ENCODE results near the gene TWF2.

TWF2 gene

DNA sequence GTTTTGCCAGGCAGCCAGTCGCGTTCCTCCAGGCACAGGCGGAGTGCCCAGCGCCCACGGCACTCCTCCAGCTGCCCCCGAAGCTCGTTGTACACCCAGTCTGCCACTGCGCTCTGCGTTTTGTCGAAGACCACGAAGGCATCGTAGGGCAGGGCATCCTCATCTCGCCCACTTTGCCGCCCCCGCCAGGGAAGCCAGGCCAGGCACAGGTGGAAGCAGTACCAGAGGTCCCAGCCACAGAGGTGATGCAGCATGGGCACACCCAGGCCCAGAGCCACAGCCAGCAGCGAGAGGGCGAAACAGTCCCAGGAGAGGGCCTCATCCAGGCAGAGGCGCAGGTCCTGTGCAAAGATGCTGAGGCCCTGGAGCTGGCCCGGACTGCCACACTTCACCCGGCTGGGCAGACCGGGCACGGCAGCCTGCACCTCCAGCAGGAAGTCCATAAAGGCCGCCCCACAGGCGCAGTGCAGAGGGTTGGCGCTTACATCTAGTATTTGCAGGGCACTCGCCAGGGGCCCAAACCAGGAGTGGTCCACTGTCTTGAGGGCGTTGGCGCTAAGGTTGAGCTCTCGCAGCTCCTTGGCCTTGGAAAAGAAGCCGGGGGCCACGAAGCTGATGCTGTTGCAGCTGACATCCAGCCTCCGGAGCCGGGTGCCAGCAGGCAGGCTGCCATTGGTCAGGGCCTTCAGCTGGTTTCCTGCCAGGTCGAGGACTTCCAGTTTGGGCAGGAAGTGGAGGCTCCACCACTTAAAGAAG lies 17.2 kb downstream of the TWF2 start:
- DNase-seq, result peak; percentile 85

DNA sequence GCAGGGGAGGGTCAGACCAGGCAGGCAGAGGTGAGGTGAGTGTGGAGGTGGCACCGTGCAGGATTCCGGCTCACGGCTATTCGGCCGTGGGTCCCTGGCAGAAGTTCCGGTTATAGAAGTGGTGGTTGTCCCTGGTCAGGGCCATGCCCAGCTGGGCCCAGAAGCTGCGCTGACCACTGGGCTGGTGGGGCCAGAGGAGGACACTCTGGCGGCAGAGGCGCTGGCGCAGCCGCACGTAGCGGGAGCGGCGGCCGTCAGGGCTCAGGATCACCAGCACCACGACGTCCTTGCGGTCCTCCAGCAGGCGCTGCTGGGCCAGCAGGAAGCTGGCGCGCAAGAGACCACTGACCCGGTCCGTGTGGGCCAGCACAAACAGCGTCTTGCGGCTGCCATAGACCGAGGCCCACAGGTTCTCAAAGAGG lies 17.8 kb downstream of the TWF2 start:
- DNase-seq, result no peak

DNA sequence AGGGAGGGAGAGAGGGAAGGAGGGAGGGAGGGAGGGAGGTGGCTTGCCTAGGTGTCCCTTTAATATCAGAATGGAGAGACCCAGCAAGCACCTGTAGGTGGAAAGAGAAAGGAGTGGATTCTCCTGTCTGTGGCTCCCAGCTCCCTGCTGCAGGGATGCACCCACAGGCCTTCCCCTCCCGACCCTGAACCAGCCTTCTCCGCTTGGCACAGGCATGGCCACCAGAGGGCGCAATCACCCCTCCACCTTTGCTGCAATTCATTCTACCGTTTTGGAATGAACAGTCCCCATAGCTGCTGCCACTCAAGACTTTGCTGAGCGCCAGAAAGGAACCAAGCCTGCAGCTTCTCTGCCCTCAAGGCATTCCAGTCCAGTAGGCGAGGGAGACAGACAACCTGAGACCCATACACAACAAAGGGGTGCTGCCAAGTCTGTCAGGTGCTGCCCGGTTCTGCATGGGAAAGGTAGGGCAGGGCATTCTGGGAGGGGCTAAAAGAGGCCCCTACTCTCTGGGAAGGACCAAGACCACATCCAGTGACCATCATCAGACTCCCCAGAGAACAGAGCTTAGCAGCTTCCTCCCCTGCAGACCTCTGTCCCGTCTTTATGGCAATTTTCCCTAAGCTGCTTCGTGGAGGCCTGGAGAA lies 18.5 kb downstream of the TWF2 start:
- DNase-seq, result peak; percentile 98

DNA sequence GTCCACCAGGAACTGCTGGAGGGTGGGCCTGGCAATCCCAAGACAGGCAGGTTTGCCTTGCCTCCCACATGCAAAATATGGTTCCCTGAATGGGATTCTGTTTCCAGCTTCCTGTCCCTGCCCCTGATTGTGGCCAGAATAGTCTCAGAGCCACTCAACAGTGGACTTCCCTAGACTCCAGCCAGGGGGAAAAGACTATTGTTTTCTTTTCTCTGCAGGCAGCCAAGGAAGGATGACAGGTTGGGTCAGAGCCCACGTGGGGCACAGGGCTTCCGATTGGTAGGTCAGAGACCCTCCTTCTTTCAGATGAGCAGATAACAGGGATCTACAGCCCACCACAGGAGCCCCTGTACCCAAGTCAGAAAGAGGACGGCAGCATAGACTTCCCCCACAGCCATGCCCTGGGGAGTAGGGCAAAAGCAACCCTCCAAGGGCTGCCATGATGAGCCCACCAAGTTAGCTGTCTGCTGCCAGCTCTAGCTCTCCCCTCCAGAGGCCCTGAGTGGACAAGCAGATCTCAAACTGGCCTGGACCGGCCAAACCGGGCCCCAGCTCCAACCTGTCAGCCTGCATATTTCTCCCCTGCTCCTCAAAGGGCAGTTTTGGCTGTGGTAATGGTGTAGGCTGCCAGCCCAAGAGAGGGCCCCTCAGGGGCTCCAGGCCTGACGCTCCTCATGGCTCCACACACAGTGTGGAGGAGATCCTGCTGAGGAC lies 19.9 kb downstream of the TWF2 start:
- peak; percentile 60 for DNase-seq

DNA sequence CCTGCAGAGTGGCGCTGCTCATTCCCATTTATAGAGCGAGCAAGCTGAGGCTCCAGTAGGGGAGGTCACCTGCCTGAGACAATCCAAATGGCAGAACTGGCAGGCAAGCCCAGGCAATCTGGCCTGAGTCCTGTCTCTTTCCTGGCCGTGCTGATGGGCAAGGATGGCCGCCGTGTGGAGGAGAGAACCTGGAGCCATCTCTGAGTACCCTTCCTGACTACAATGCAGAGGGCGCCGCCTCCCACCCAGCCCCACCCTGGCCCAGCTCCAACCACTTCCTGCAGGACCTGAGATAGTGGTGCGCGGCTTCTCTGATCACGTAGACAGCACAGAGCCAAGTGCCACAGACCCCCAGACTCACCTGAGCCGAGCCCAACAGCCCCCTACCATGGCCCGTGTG lies 20.5 kb downstream of the TWF2 start:
- peak; percentile 66 for DNase-seq

DNA sequence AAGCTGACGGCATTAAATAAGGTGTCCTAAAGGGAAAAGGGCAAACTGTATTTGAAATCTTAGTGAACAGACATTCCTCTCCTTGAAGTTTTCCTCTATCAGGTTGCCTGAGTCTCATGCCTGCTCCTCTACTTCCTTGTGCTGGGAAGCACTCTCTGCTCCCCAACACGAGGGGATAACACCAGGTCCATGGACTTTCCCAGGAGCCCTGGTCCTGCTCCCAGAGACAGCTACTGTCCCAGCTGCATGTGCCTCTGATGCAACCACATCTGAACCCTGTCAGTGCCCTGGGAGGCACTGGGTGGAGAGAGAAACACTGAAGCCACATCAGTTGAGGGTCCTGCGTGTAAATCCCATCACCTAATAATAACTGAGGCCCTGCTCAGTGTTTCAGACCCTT lies 20.9 kb downstream of the TWF2 start:
- DNase-seq, result no peak

DNA sequence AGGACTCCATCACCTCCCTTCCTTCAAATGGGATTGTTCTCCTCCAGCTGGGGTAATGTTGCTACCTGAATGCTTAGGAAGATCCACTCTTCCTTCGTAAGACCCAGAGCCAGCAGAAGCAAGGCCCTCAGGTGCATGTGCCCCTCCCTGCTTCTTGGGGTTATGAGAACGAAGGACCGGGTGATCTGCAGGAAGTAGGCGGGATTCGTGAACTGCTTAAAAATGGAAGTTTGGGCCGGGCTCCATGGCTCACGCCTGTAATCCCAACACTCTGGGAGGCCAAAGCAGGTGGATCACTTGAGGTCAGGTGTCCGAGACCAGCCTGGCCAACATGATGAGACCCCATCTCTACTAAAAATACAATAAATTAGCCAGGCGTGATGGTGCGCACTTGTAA lies 21.6 kb downstream of the TWF2 start:
- DNase-seq, result no peak

DNA sequence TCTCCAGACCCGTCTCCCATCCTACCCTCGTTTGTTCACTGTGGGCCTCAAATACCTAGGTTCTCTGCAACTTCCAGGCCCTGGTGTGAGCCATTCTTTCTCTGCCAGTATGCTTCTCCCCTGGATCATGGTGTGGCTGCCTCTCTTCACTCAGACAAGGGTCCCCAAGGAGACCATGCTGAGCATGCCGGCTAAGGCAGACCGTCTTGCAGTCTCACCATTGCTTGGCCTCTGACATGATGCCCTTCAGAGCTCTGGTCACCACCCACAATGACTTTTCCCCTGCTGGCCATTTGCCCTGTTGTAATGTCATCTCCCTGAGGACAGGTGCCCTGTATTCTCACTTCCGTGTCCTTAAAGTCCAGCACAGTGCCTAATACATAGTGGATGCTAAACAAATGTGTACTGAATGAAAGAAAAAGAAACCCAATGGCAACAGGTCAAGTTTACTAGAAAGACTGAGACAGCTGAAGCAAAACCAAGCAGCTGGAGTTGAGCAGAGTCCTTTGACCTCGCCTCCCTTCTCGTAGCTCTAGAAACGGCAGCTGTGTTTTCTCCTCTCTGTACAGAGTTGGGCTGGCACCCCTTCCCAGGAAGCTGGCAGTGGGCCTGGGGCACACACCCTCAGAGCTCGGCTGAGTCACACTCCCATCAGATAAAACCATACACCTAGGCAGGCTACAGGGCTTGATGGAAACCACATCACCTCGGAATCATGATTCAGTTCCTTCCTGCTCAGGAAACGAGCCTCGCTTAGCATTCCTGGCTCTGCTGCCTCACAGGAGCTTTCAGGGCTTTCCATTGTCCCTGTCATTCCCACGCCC lies 22.2 kb downstream of the TWF2 start:
- DNase-seq, result peak; percentile 72

DNA sequence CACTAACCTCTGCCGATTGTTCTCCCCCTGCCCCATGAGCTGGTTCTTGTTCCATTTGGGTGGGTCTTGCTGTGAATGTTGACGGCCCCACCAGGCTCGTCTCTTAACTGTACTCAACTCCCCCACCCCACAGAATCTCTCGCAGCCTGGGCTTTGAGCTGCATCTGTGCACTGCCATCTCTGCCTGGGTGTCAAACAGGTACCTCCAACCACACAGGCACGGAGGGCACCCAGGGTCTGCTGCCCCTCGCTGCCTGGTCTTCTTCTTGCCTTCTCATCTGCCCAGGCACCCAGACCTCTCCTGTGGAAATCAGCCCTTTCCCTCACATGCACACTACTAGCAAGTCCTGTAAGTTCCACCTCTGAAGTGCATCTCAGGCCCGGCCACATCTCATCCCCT lies 23.6 kb downstream of the TWF2 start:
- DNase-seq, result no peak

DNA sequence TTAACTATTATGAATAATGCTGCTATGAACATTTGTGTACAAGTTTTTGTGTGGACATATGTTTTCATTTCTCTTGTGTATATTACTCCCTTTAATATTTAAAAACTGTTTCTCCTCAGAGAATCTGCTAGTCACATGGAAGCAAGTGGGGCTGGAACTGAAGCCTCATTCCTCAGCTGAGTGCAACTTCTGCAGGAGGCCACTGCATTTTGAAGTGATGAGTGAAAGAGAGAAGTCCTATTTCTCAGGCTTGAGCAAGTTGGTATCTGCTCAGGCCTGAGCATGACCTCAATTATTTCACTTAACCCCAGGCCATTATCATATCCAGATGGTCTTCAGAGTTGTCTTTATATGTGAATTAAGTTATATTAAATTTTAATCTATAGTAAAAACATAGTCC lies 25.1 kb downstream of the TWF2 start:
- no peak for DNase-seq

DNA sequence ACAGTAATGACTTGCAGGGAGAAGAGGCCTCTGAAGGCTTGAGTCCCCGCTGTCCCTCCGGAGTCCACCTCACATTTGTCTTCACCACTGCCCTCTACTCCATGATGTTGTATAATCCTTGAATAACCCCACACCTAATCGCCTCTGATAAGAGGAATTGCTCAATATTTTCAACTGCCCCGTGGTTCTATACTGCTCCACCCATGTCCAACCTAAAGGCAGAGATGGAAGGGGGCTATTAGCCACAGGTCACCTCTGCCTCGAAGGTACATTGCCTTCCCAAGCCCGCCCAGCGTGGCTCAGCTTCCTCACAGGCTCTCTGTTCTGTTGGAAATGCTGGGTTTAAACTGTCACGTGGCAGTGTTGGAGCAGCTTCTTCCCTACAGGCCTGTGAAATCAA lies 26.0 kb downstream of the TWF2 start:
- DNase-seq, result no peak

DNA sequence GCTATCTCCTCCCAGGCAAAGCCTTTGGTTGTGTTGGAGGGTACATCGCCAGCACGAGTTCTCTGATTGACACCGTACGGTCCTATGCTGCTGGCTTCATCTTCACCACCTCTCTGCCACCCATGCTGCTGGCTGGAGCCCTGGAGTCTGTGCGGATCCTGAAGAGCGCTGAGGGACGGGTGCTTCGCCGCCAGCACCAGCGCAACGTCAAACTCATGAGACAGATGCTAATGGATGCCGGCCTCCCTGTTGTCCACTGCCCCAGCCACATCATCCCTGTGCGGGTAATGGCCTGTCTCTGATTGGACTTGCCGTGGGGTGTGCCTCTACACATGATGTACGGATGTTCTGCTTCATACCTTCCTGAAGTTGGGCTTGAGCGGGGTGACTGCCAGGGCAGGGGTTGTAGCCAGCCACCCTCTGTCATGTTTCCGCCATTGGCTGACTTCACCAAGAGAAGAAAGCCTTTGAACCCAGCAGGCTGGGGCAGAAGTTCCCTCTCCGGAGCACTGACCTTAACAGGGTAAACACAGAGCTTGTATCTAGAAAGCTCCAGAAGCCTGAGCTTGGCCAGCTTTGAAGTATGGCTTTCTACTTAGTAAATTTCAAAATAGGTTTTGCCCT lies 27.6 kb downstream of the TWF2 start:
- no peak for DNase-seq

DNA sequence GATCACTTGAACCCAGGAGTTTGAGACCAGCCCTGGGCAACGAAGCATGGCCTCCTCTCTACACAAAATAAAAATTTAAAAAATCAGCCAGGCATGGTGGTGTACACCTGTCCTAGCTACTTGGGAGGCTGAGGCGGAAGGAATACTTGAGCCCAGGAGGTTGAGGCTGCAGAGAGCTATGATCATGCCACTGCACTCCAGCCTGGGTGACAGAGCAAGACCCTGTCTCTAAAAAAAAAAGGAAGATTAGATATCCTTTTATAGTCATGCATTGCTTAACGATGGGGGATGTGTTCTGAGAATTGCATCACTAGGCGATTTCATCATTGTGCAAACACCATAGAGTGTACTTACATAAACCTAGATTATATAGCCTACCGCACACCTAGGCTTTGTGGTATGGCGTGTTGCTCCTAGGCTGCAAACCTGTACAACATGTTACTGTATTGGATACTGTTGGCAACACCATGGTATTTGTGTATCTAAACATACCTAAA lies 28.4 kb downstream of the TWF2 start:
- DNase-seq, result no peak

DNA sequence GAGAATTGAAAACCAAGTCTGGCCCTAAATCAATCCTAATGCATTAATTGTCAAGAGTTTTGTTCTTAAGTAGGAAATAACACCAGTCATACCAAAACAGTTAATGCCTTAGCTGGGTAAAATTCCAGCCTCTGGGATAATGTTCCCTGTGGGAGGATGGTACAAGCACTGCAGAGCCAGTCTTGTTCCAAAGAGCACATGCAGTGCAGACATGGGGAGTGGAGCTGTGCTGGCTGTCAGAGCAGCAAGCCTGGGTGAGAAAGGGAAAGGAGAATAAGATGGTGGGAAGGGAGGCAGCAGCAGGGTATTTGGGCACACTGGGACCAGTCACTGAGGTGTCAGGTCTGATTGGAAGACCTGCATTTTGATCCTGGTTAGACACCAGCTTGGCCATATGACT lies 28.9 kb downstream of the TWF2 start:
- no peak for DNase-seq

DNA sequence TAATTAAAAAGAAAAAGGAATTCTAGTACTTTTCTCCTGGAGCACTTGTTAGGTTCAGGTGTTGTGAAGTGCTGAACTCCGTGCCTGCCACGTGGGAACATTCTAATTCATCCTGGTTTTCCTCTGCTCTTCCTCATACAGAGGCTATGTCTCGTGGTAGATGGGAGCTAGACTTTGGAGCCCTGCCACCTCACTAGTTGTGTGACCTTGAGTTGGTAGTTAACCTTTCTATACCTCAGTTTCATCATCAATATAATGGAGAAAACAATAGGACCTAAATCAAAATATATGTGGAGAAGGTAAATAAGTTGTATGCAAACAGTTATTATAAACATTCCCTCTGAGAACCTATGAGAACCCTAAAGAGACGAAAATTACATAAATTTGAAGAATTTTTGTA lies 30.4 kb downstream of the TWF2 start:
- no peak for DNase-seq

DNA sequence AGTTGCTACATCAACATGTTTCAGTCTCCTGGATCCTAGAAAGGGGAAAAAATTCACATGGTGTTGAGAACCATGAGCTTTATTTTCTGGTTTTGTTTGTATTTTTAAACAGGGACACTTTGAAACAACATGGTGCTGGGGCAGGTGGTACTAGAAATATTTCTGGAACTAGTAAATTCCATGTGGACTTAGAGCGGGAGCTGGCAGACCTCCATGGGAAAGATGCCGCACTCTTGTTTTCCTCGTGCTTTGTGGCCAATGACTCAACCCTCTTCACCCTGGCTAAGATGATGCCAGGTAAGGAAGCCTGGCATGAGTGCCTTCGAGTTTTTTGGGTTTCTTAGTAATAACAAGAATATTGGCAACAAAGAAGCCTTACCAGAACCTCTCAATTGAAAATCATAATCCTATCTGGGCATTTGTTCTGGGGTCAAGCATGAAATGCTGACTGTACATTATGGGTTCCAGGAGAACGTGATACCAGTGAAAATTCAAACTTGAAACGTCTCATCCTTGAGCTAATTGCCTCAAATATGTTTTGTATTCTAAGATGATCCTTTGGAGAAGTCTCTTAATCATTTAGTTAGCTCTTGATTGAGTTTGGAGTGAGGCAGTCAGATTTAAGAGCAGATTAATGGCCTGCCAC lies 33.1 kb downstream of the TWF2 start:
- no peak for DNase-seq

DNA sequence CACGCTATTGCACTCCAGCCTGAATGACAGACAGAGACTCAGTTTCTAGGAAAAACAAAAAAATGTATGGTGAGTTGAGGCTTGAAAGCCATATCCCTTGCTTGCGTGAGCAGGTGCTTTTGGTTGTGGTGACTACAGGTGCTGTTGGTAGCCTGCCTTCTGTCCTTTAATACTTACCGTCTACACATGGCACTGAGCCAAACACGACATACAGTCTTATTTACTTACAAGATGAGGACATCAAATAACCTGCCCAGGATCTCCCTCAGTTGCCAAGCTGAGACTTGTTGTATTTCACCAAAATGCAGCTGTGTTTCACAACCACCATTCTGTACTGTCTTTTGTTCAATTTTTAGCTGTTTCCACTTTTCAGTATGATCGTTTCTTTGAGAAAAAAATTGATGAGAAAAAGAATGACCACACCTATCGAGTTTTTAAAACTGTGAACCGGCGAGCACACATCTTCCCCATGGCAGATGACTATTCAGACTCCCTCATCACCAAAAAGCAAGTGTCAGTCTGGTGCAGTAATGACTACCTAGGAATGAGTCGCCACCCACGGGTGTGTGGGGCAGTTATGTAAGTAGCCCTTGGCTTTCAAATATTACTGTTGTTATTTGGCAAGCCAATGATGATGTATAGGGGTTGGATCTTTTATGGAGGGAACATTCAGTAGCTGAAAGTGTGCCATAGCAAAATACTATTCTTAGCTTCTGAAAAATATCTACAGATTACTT lies 34.5 kb downstream of the TWF2 start:
- DNase-seq, result no peak

DNA sequence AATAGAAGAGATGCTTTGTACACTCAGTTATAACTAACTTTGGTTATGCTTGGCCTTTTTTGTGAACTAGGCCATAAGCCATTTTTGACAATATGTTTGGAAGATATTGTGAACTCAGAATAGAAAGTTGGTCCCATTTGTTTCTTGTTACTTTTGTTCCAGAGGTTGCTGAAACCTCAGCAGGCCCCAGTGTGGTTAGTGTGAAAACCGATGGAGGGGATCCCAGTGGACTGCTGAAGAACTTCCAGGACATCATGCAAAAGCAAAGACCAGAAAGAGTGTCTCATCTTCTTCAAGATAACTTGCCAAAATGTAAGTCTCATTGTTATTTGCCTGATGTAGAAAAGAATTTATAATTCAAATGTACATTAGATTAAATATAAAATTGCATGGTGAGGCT lies 35.3 kb downstream of the TWF2 start:
- no peak for DNase-seq

DNA sequence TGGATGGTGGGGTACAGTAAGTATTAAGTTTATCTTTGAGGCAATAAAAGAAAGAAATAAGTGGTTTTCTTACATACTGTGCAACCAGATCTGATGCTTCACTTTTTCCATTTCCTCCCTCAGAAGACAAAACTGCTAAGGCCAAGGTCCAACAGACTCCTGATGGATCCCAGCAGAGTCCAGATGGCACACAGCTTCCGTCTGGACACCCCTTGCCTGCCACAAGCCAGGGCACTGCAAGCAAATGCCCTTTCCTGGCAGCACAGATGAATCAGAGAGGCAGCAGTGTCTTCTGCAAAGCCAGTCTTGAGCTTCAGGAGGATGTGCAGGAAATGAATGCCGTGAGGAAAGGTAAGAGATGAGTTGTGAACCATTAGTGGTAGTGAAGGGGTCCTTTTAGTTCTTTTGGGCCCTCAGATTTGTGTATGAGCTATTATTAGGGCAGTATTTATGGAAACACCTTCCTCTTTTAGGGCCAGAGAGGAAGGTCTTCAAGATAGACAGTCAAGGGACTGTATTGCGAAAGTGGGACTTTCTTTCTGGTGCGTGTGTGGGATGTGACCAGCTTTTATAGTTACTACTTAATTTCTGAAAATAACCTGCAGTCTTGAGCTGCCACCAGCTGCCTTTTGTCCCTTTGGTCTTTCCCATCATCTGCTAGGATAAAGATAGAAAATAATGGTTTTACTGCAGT lies 36.4 kb downstream of the TWF2 start:
- DNase-seq, result no peak

DNA sequence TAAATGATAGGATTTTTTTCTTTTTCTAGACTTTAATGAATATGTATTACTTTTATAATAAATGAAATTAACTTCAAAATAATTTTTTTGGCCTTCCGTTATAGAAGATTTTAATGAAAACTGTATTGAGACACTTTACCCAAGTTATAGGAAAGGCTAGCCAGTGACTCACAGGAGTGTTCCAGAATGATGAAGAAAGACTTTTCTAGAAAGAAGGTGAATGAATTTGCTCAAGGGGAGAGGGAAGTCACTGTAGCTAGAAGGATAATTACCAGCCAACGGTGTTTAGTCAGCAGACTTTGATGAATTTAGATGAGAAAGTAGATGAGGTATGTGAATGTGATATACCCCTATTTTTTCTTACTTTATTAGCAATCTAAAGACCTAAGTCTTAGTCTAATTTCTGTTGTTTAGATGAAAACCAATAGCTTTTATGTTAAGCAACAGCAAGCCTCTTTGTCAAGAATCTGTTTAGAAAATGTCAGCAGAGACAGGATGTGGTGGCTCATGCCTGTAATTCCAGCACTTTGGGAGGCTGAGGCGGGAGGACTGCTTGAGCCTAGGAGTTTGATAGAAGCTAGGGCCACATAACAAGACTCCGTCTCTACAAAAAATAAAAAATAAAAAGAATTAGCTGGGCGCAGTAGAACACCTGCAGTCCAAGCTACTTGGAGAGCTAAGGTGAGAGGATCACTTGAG lies 37.8 kb downstream of the TWF2 start:
- DNase-seq, result no peak

Measured in activated CD8-positive, alpha-beta memory T cell treated with anti-CD3 and anti-CD28 coated beads for 24 hours (primary cell).